Panc1 (cell line): ENCODE measurements around the gene ASTN2. TPM values are rescaled to one million over a fixed set of nuclear protein-coding genes. Genes with fewer than 3 reads are reported as not detected.

Source experiments
- ATAC-seq: fragments of 200-7000 bp; cut with Tn5 transposase; 2 replicates; pipeline ENCODE4 v1.9.1; 2020; ENCODE audit warnings: mild to moderate bottlenecking, moderate library complexity
- BruUV-seq: library from RNA; stranded (reverse); fragments of 400-500 nt; replicated peaks from 2 replicates; lab custom pipeline; 2021; lab: Mats Ljungman, UMichigan
- CTCF ChIA-PET: fragments of 300-600 bp; sonication (Branson Sonifier 250); formaldehyde crosslinking; loops from one replicate; lab custom pipeline; 2022; ENCODE audit warnings: antibody characterized with exemption; lab: Charles Lee
- POLR2A ChIA-PET: fragments of 300-600 bp; sonication (Branson Sonifier 250); formaldehyde crosslinking; loops from one replicate; lab custom pipeline; 2022; ENCODE audit warnings: antibody characterized with exemption; lab: Charles Lee
- DNase-seq: peaks from one replicate; pipeline ENCODE4 v3.0.0-alpha.2; 2010; ENCODE audit warnings: low read depth, low spot score
- H3K27ac ChIP-seq: 2 replicates; pipeline ENCODE4 v1.5.1; 2011; ENCODE audit warnings: mild to moderate bottlenecking, low read length, inconsistent platforms
- H3K27me3 ChIP-seq: fragments of 200-500 bp; sonication (Bioruptor generic); 2 replicates; pipeline ENCODE4 v1.6.0; 2014; ENCODE audit warnings: low read length, inconsistent platforms; ENCODE audit not compliant: control insufficient read depth, insufficient read depth
- H3K36me3 ChIP-seq: fragments of 200-500 bp; sonication (Bioruptor generic); 2 replicates; pipeline ENCODE4 v1.5.1; 2014; ENCODE audit warnings: inconsistent platforms, mild to moderate bottlenecking, low read length, moderate library complexity; ENCODE audit not compliant: control insufficient read depth, insufficient read depth
- H3K4me1 ChIP-seq: 2 replicates; pipeline ENCODE4 v1.5.1; 2011; ENCODE audit warnings: inconsistent platforms, mild to moderate bottlenecking, low read length, moderate library complexity; ENCODE audit not compliant: control insufficient read depth, insufficient read depth
- H3K4me3 ChIP-seq, 2 experiments: 2 replicates each; pipeline ENCODE4 v1.5.1; 2011 to 2012; ENCODE audit warnings: low read depth in 2 of 2, low read length in 2 of 2, mild to moderate bottlenecking in 2 of 2, inconsistent platforms in 1 of 2, moderate library complexity in 1 of 2
- H3K9me3 ChIP-seq: fragments of 200-500 bp; sonication (Bioruptor generic); 2 replicates; pipeline ENCODE4 v1.5.1; 2014; ENCODE audit warnings: low read depth, mild to moderate bottlenecking, inconsistent platforms, low read length, moderate library complexity; ENCODE audit not compliant: control insufficient read depth, insufficient read depth
- CTCF ChIP-seq: fragments of 450-650 bp; IDR thresholded peaks from 2 replicates; pipeline ENCODE4 v1.5.1; 2017; ENCODE audit warnings: mild to moderate bottlenecking
- POLR2AphosphoS5 ChIP-seq: IDR thresholded peaks from 2 replicates; pipeline ENCODE4 v1.6.1; 2012; ENCODE audit warnings: mild to moderate bottlenecking, low read depth, low read length, moderate library complexity
- SIN3A ChIP-seq: IDR thresholded peaks from 2 replicates; pipeline ENCODE4 v1.6.1; 2012; ENCODE audit warnings: low read depth, mild to moderate bottlenecking, low read length, moderate library complexity, borderline replicate concordance; ENCODE audit not compliant: insufficient read depth
- TCF7L2 ChIP-seq: IDR thresholded peaks from 2 replicates; pipeline ENCODE4 v1.6.1; 2011; ENCODE audit warnings: mild to moderate bottlenecking, low read depth, low read length, inconsistent platforms
- in situ Hi-C: cut with HindIII; loops from 2 replicates; pipeline ENCODE4 v1.10.0; 2016; ENCODE audit warnings: low sequenced_read_pairs, low pct_unique_long_range_greater_than_20kb
- intact Hi-C: fragments of 100-400 bp; cut with micrococcal nuclease; formaldehyde crosslinking; loops from one replicate; pipeline ENCODE4 v1.10.0; 2022; ENCODE audit not compliant: unreplicated experiment
- total RNA-seq: library from RNA; stranded (reverse); gene quantifications from one replicate; pipeline ENCODE4 v1.2.1, GENCODE V29; 2021; ENCODE audit not compliant: unreplicated experiment
- TF ChIP-seq, protein P1 (sequence below), 2 experiments: IDR thresholded peaks; 2 replicates each; pipeline ENCODE4 v1.6.1; 2011 to 2012; ENCODE audit warnings: low read depth in 2 of 2, control low read depth in 1 of 2, low read length in 1 of 2, mild to moderate bottlenecking in 1 of 2, moderate library complexity in 1 of 2; ENCODE audit not compliant: insufficient read depth in 1 of 2

Gene ASTN2
- total RNA-seq, 1 experiment from 2014 or later, result 3.9 TPM

- TF ChIP-seq SIN3A (no peak), TCF7L2 (no peak), POLR2AphosphoS5 (no peak), CTCF (no peak)
- TF ChIP-seq, protein P1, sequence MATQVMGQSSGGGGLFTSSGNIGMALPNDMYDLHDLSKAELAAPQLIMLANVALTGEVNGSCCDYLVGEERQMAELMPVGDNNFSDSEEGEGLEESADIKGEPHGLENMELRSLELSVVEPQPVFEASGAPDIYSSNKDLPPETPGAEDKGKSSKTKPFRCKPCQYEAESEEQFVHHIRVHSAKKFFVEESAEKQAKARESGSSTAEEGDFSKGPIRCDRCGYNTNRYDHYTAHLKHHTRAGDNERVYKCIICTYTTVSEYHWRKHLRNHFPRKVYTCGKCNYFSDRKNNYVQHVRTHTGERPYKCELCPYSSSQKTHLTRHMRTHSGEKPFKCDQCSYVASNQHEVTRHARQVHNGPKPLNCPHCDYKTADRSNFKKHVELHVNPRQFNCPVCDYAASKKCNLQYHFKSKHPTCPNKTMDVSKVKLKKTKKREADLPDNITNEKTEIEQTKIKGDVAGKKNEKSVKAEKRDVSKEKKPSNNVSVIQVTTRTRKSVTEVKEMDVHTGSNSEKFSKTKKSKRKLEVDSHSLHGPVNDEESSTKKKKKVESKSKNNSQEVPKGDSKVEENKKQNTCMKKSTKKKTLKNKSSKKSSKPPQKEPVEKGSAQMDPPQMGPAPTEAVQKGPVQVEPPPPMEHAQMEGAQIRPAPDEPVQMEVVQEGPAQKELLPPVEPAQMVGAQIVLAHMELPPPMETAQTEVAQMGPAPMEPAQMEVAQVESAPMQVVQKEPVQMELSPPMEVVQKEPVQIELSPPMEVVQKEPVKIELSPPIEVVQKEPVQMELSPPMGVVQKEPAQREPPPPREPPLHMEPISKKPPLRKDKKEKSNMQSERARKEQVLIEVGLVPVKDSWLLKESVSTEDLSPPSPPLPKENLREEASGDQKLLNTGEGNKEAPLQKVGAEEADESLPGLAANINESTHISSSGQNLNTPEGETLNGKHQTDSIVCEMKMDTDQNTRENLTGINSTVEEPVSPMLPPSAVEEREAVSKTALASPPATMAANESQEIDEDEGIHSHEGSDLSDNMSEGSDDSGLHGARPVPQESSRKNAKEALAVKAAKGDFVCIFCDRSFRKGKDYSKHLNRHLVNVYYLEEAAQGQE (IDR thresholded peaks at IDR 0.05; ENCODE audit: insufficient read depth in 1 of 2, low read depth in 2 of 2, low read length in 1 of 2), result no peak
- BruUV-seq, result no TSS peak
Measured at GRCh38 chr9:116987721-116988485, 427.0 kb downstream of the ASTN2 start.

DNA sequence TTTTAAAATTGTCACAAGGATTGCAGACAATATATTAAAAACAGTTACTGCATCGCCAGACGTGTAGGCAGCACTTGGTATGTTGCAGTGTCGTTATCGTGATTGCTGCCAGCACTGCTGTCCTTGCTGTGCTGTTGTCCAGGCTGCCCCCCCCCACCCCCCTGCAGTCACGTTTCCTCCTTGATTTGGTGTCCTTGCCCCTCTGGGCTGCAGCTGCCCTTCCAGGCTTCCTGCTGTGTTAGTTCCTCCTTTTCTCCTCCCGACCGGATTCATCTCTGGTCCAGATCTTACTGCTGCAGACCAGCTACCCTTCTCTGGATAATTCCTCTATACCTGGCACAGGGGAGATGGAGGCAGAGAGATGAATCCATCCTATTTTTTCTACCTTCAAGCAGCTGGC lies 428.8 kb downstream of the ASTN2 start:
- H3K36me3 ChIP-seq, result no peaks in the 10 kb centered on the region
- BruUV-seq, result no TSS peak
- TF ChIP-seq POLR2AphosphoS5 (no peak), TCF7L2 (no peak), CTCF (no peak)
- ATAC-seq, result no peak
- in situ Hi-C loops (no loop called here), intact Hi-C loops (no loop called here)
- no peak for DNase-seq
- H3K27ac ChIP-seq, result no peak overlapping the region
- H3K4me1 ChIP-seq, result no peaks in the 10 kb centered on the region
- CTCF ChIA-PET, result no interaction called here
- H3K27me3 ChIP-seq, result no peaks in the 10 kb centered on the region
- no peak overlapping the region for H3K4me3 ChIP-seq
- no peaks in the 10 kb centered on the region for H3K9me3 ChIP-seq
- POLR2A ChIA-PET, result no interaction called here

More at GRCh38 chr9:116987721-116988485, 427.0 kb downstream of the ASTN2 start:
- no peaks in the 10 kb centered on the region for H3K27me3 ChIP-seq
- POLR2A ChIA-PET, result no interaction called here
- H3K9me3 ChIP-seq, result no peaks in the 10 kb centered on the region
- H3K4me3 ChIP-seq, result no peak overlapping the region
- in situ Hi-C loops (no loop called here), intact Hi-C loops (no loop called here)
- CTCF ChIA-PET, result no interaction called here
- H3K27ac ChIP-seq, result no peak overlapping the region
- no peaks in the 10 kb centered on the region for H3K36me3 ChIP-seq
- DNase-seq (no peak), ATAC-seq (no peak)
- no peaks in the 10 kb centered on the region for H3K4me1 ChIP-seq
